Fibroblast of pulmonary artery (primary cell): ENCODE results near the gene CIROP.
A peak's percentile ranks its signal among the peaks of the same experiment; 100 is the strongest.

ENCODE experiments used
- DNase-seq: peaks from one replicate; pipeline ENCODE4 v3.0.0-alpha.2; 2010; ENCODE audit warnings: low read depth
- H3K4me3 ChIP-seq: replicated peaks from 2 replicates; pipeline ENCODE4 v1.5.1; 2011; ENCODE audit warnings: low read depth, mild to moderate bottlenecking, control low read depth, low read length, moderate library complexity
- CTCF ChIP-seq: IDR thresholded peaks from 2 replicates; pipeline ENCODE4 v1.5.1; 2011; ENCODE audit warnings: mild to moderate bottlenecking, control low read depth, low read length, inconsistent platforms; ENCODE audit errors: missing control alignments

CIROP gene

DNA sequence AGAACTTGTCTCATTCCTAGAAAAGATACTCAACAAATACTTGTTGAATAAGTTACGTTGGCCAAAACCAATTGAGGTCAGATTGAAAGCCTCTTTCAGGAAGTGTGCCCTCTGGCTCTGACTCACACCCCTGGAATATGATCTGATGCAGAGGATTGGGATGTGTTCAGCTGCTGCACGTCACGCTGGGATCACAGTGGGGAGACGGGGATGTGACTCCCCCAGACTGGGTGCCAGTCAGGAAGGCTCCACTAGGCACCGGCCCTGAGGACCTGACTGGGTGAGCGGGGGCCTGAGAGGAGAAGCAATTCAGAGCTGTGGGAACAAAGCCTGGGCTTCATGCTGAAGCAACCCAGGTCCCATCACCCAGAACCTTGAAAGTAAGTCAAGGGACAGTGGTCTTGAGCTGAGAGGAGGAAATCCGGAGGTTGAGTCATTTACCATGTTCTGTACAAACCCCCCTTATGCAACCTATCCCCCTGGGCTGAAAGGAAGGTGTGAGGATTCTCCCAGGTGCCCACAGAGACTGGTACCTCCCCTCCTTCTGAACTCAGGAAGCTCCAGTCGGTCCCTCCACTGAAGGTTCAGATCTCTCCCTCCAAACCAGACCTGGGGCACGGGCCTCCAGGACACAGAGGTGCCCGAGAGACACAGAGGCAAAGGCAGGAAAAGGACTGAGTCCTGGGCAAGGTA lies 10.4 kb upstream of the CIROP start:
- DNase-seq = peak; percentile 94
- no peak overlapping the region for H3K4me3 ChIP-seq
- TF ChIP-seq CTCF = no peak

DNA sequence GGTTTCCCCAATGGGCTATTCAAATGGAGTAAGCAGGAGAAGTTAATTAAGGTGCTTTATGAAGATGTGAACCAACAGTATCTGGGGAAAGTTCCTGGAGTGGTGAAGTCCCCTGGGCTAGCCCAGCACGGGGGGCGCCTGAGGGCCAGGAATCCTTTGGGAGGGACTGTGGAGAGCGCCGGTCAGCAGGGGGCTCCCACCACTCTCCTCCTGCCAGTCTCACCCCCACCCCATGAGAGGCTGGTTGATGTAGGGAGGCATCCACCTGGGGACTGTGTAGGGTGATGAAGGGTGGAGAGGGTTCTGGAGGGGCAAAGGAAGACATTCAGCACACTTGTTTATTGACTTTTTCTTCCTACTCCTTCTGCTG lies 9.9 kb upstream of the CIROP start:
- DNase-seq = no peak
- TF ChIP-seq CTCF = no peak
- H3K4me3 ChIP-seq = no peak overlapping the region

GRCh38 chr14:23114120-23114458 lies 9.3 kb upstream of the CIROP start:
- no peak for DNase-seq

GRCh38 chr14:23113431-23114119 lies 8.8 kb upstream of the CIROP start:
- DNase-seq = peak; percentile 61
- no peak overlapping the region for H3K4me3 ChIP-seq
- no peak for TF ChIP-seq CTCF

More at GRCh38 chr14:23114120-23114458, 9.3 kb upstream of the CIROP start:
- no peak overlapping the region for H3K4me3 ChIP-seq
- no peak for TF ChIP-seq CTCF

DNA sequence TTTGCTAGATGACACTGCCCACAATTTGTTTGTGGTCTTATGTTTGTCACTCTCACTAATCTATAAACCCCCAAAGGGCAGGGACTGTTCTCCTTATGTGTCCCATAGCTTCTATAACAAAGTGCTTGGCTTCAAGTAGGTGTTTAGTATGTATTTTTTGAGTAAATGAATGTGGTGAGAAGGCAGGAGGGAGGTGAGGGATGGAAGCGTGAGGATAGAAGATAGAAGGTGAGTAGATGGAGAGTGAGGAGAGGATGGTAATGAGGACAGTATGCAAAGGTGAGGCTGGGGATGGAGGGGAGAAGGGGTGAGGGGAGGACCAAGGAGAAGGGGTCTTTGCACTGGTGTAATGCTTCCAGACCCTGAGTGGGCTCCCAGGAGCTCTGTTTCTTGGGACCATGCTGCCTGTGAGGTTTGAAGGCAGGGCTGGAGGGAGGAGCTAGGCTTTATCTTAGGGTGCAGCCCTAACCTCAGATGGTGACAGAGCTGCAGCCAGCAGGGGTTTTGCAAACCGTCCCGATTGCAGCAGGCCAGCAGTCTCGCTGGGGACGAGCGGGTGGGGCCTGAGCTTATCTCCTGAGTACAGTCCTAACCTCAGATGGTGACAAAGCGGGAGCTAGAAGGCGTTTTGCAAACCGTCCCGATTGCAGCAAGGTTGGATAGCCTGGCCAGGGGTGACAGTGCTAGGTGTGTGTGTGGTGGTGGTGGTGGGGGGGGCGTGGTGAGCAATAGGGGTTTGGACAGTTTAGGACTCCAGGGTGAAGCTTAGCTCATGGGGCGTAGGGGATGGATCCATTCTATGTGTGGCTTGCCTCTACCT lies 7.8 kb upstream of the CIROP start:
- H3K4me3 ChIP-seq = no peak overlapping the region
- no peak for TF ChIP-seq CTCF
- DNase-seq = no peak

- H3K4me3 ChIP-seq = no peak overlapping the region
- TF ChIP-seq CTCF = no peak
- no peak for DNase-seq
Observed at GRCh38 chr14:23110579-23111365, 6.0 kb upstream of the CIROP start.
